ENCODE data around the gene SLC25A19.

DNA sequence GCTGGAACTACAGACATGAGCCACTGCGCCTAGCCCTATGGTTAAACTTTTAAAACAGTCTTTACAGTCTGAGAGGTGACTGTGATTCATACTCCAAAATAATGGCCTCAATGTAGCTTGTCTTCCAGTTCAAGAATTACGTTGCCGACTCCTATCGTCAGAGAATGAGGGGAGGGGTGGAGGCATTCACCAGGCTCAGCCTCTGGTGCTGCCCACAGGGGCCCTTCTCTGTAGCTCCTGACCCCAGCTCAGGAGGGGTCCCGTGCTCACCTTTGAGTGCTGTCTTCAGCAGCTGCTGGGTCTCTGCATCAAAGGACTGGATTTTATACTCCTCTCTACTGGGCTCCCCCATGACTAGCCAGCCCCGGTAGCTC, 19.4 kb downstream of the SLC25A19 start:
- TF ChIP-seq, protein P1, sequence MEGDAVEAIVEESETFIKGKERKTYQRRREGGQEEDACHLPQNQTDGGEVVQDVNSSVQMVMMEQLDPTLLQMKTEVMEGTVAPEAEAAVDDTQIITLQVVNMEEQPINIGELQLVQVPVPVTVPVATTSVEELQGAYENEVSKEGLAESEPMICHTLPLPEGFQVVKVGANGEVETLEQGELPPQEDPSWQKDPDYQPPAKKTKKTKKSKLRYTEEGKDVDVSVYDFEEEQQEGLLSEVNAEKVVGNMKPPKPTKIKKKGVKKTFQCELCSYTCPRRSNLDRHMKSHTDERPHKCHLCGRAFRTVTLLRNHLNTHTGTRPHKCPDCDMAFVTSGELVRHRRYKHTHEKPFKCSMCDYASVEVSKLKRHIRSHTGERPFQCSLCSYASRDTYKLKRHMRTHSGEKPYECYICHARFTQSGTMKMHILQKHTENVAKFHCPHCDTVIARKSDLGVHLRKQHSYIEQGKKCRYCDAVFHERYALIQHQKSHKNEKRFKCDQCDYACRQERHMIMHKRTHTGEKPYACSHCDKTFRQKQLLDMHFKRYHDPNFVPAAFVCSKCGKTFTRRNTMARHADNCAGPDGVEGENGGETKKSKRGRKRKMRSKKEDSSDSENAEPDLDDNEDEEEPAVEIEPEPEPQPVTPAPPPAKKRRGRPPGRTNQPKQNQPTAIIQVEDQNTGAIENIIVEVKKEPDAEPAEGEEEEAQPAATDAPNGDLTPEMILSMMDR (IDR thresholded peaks at IDR 0.05): no peak
- TF ChIP-seq POLR2A (IDR thresholded peaks at IDR 0.05): no peak

Data from lower leg skin (tissue), 3 donors.